CD4-positive, alpha-beta T cell treated with Interleukin-17A for 1 hour (primary cell): ENCODE data around the gene MYO1G.
"Not testable (repeated sequence)": the region's sequence is repeated elsewhere in the genome, so short reads cannot be mapped to it uniquely, and the experiment has no call there.

Experiments used
- DNase-seq: peaks from one replicate; pipeline ENCODE4 v3.0.0-alpha.2; 2020

The MYO1G gene

DNA sequence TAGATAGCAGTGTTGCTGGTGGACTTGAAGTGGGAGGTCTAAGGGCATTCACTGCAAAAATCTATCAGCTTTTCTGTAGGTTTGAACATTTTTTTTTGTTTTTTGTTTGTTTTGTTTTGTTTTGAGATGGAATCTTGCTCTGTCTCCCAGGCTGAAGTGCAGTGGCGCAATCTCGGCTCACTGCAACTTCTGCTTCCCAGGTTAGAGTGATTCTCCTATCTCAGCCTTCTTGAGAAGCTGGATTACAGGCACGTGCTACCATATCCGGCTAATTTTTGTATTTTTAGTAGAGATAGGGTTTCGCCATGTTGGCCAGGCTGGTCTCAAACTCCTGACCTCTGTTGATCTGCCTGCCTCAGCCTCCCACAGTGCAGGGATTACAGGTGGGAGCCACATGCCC is 44.3 kb downstream of the MYO1G start:
- not testable (repeated sequence) for DNase-seq

DNA sequence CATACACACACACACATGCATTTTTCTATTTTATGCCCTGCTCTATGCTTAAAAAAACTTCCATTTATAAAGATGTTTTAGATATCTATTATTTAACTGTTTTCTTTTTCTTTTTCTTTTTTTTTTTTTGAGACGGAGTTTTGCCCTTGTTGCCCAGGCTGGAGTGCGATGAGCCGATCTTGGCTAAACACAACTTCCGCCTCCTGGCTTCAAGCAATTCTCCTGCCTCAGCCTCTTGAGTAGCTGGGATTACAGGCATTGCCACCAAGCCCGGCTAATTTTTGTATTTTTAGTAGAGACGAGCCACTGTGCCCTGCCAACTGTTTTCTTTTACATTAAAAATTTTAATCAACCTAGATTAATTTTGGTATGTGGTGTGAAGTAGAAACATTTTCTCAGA is 47.9 kb downstream of the MYO1G start:
- no peak for DNase-seq

DNA sequence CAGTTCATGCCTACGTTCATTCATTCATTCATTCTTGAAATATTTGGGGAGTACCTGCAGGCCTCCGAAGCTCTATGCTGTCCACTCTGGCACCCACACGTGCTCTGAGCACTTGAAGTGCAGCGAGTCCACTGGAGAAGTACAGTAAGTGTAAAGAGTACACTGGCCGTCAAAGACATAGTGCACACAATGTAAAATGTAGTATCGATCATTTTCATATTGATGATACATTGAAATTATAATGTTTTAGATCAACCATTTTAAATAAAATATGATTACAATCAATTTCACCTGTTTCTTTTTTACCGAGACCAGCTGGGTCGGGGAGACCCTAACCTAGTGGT is 56.5 kb downstream of the MYO1G start:
- no peak for DNase-seq

DNA sequence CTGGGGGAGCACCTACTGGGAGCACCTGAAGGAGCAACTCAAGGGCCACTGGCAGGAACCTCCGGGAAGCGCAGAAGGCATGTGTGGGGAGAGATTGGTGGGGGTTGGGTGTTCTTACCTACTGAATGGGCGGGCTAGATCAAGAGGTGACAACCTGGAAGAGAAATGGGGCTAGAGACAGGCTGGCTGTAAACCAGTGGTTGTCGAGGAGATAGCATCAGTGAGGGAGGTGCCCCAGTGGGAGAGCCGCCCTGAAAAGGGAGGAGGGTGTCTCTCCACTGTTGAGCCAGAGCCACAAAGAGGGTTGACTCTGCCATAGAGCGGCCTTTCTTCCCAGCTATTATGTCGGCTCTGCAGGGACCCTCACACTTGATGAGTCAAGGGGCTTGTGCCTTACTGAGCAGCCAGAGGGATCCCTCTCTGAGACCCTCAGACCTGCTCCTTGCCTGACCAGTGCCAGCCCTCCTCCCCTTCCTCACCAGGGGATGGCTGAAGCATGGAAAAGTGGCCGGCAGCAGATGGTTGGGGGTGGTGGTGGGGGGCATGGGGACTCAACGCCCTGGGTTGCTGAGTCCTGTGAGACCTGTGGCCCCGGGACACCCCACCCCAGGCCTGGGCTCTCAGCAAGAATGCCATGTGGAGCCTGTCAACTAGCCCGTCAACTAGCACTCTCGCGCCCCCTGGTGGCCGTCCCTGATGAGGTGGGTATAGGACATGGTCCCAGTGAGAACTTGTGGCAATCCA is 57.0 kb downstream of the MYO1G start:
- peak; percentile 91 for DNase-seq

DNA sequence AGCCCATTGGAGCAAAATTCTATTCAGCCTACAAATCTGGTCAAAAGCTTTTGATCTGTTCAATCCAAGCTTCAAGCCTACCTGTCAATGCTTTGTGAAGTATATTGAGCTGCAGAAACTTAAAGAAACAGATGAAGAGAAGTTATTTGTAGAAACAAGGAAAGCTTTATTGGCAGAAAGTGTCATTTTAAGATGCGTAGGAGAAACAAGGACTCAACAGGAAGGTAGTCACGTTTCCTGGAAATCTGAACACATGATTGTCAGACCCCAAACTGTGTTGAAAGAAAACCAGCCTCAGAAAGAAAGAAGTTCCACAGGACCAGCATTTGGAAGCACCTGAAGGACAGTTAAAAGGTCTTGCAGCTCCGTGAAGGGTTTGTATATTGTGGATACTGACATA is 58.7 kb downstream of the MYO1G start:
- no peak for DNase-seq

DNA sequence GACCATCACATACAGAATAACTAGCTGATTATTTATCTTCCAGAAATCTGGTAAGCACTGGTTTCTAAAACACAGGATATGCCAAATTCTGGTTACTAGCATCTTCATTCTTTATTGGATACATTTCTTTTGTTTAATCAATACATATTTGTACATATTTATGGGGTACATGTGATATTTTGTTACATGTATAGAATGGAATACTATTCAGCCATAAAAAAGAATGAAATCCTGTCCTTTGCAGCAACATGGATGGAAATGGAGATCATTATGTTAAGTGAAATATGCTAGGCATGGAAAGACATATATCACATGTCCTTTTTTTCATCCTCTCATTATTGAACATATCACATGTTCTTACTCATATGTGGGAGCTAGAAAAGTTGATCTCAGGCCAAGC is 60.8 kb downstream of the MYO1G start:
- DNase-seq = no peak

DNA sequence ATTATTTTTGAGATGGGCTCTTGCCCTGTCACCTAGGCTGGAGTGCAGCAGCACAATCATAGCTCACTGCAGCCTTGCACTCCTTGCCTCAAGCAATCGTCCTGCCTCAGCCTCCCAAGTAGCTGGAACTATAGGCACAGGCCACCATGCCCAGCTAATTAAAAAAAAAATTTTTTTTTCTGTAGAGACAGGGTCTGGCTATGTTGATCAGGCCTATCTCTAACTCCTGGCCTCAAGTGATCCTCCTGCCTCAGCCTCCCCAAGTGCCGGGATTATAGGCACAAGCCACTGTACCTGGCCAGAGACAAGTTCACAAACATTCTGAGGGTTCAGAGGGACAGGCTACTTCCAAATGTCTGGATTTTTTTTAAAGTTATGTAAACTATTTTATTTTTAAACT is 61.4 kb downstream of the MYO1G start:
- DNase-seq = no peak

DNA sequence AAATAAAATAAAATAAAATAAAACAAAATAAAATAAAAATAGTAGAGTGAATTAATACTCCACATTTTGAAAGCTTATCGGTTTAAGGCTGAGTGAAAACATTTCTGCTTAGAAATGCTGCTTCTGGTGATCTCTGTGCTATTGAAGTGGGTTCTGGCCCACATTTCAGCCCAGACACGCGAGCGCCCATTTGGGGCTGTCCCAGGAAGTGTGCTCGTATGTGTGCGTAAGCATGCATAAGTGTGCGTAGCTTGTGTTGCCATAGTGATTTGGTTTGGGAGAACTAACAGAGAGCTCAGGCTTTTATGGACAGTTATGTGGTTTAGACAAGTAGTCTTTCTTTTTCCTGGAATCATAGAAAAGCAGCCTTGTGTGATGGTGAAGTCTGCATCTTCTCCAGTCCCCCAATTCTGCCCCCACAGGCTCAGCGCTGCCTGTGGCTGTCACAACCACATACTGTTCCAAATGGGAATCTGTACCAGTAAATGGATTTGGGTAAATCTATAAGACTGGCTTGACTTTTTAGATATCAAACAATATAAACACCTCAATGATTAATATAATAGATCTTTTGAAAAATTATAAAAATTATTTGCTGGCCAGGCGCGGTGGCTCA is 63.7 kb downstream of the MYO1G start:
- peak; percentile 84 for DNase-seq

DNA sequence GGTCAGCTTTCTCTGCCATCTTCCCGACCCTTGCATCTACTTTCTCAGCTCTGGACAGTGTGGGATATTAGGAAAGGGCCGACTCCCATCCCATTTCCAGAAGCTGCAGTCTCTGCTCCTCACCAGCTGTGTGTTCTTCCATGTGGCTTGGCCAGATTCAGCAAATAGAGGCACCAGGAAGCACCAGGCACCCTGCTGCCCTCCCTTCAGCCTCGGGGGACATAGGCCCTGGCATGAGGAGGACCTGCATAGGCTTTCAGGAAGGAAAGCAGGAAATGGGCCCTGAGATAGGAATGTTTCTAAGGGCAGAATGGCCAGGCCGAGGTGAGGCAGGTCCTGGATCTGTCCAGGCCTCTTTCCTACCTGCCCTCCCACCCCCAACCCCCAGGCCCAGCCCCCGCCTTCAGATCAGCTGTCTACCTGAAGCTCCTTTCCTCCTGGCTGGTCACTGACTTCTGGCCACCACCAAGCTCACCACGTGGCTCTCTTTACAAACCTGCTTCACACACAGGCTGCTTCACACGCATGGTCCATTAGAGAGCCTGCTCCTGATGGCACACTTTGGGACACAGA is 66.0 kb downstream of the MYO1G start:
- DNase-seq = no peak
